Lower lobe of right lung (tissue), 2 donors: ENCODE results near the gene CORO7. TPM values are rescaled to one million over a fixed set of nuclear protein-coding genes. Genes with fewer than 3 reads are reported as not detected.

Experiments used
- ATAC-seq, 2 donors: fragments of 200-7000 bp; cut with Tn5 transposase; one replicate each; pipeline ENCODE4 v1.9.1; 2020 to 2022; ENCODE audit warnings: mild to moderate bottlenecking in 2 of 2, moderate library complexity in 2 of 2
- DNase-seq: peaks from one replicate; pipeline ENCODE4 v3.0.0-alpha.2; 2020
- H3K27ac ChIP-seq: fragments of 200-600 bp; one replicate; pipeline ENCODE4 v1.8.0; 2022
- H3K27me3 ChIP-seq: fragments of 200-600 bp; one replicate; pipeline ENCODE4 v1.8.0; 2022; ENCODE audit warnings: low read depth
- H3K36me3 ChIP-seq: fragments of 200-600 bp; one replicate; pipeline ENCODE4 v1.8.0; 2022; ENCODE audit warnings: mild to moderate bottlenecking
- H3K4me1 ChIP-seq: fragments of 200-600 bp; one replicate; pipeline ENCODE4 v1.8.0; 2022
- H3K4me3 ChIP-seq: fragments of 200-600 bp; one replicate; pipeline ENCODE4 v1.8.0; 2022; ENCODE audit warnings: mild to moderate bottlenecking
- H3K9me3 ChIP-seq: fragments of 200-600 bp; one replicate; pipeline ENCODE4 v1.8.0; 2022
- intact Hi-C: fragments of 100-400 bp; cut with DNase I; formaldehyde crosslinking; loops from one replicate; pipeline ENCODE4 v1.11.0; 2022
- total RNA-seq: library from RNA; stranded (reverse); fragmentation: NEBNext Ultra II Directional; extraction: Animal tissue kit (Norgen Biotek cat#: 25700); gene quantifications from one replicate; pipeline ENCODE4 v1.2.1, GENCODE V29; 2021
- TF ChIP-seq, protein P1 (sequence below): fragments of 200-600 bp; IDR thresholded peaks from one replicate; pipeline ENCODE4 v1.8.0; 2022; ENCODE audit warnings: antibody characterized with exemption, mild to moderate bottlenecking
- donor health status: DM: no; HTN: yes; CAD: no; lungs with severe emphysema.

CORO7 gene
- total RNA-seq, 1 donor from 2014 or later, result 58.5 TPM

GRCh38 chr16:4433914-4434787 is 17.8 kb upstream of the CORO7 start:
- no peaks in the 10 kb centered on the region for H3K27me3 ChIP-seq
- peaks cover 69% of the 10 kb centered on the region for H3K36me3 ChIP-seq
- H3K4me1 ChIP-seq, result no peaks in the 10 kb centered on the region
- TF ChIP-seq, protein P1, sequence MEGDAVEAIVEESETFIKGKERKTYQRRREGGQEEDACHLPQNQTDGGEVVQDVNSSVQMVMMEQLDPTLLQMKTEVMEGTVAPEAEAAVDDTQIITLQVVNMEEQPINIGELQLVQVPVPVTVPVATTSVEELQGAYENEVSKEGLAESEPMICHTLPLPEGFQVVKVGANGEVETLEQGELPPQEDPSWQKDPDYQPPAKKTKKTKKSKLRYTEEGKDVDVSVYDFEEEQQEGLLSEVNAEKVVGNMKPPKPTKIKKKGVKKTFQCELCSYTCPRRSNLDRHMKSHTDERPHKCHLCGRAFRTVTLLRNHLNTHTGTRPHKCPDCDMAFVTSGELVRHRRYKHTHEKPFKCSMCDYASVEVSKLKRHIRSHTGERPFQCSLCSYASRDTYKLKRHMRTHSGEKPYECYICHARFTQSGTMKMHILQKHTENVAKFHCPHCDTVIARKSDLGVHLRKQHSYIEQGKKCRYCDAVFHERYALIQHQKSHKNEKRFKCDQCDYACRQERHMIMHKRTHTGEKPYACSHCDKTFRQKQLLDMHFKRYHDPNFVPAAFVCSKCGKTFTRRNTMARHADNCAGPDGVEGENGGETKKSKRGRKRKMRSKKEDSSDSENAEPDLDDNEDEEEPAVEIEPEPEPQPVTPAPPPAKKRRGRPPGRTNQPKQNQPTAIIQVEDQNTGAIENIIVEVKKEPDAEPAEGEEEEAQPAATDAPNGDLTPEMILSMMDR, result no peak
- intact Hi-C loops, result no loop called here
- DNase-seq (no peak), ATAC-seq (no peak)
- no peak overlapping the region for H3K27ac ChIP-seq
- no peaks in the 10 kb centered on the region for H3K9me3 ChIP-seq
- H3K4me3 ChIP-seq, result no peak overlapping the region

- Histone ChIP-seq H3K27me3 (no peaks in the 10 kb centered on the region), H3K4me3 (no peak overlapping the region), H3K9me3 (no peaks in the 10 kb centered on the region), H3K36me3 (peaks cover 60% of the 10 kb centered on the region), H3K27ac (no peak overlapping the region), H3K4me1 (no peaks in the 10 kb centered on the region)
- ATAC-seq (no peak), DNase-seq (no peak)
- TF ChIP-seq, protein P1, result no peak
- intact Hi-C loops, result no loop called here
Measured at GRCh38 chr16:4433228-4433627, 16.8 kb upstream of the CORO7 start.

DNA sequence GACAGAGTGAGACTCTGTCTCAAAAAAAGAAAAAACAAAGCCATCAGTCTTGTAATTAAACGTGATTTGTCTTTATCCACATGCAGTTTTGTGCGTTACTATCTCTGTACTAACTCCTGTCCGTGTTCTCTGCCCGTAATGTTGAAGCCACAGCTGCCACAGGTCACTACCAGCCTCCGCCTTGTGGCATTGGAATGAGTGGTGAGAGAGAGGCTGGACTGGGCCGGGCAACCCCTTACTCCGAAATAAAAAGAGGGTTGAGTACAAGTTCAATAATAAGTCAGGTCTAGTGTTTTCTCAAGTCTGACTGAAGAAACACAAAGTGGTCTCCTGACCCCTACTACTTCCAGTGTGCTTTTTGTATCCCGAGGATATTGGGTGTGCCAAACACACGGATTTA is 14.6 kb upstream of the CORO7 start:
- Histone ChIP-seq H3K9me3 (no peaks in the 10 kb centered on the region), H3K4me3 (no peak overlapping the region), H3K27me3 (no peaks in the 10 kb centered on the region), H3K27ac (no peak overlapping the region), H3K36me3 (peaks cover 38% of the 10 kb centered on the region), H3K4me1 (peaks cover 9% of the 10 kb centered on the region)
- TF ChIP-seq, protein P1, result no peak
- intact Hi-C loops, result no loop called here
- no peak for DNase-seq
- no peak for ATAC-seq

GRCh38 chr16:4428500-4428899 is 12.1 kb upstream of the CORO7 start:
- Histone ChIP-seq H3K4me1 (peaks cover 15% of the 10 kb centered on the region), H3K9me3 (no peaks in the 10 kb centered on the region), H3K27ac (no peak overlapping the region), H3K27me3 (no peaks in the 10 kb centered on the region), H3K4me3 (no peak overlapping the region), H3K36me3 (peaks cover 15% of the 10 kb centered on the region)
- TF ChIP-seq, protein P1, result no peak
- DNase-seq (no peak), ATAC-seq (no peak)
- intact Hi-C loops, result no loop called here

- Histone ChIP-seq H3K27ac (no peak overlapping the region), H3K27me3 (no peaks in the 10 kb centered on the region), H3K36me3 (peaks cover 12% of the 10 kb centered on the region), H3K4me3 (peak overlapping the region; percentile 95), H3K9me3 (no peaks in the 10 kb centered on the region), H3K4me1 (peaks cover 15% of the 10 kb centered on the region)
- ATAC-seq, result no peak
- TF ChIP-seq, protein P1, result no peak
- DNase-seq, result no peak
- intact Hi-C loops, result no loop called here
Measured at GRCh38 chr16:4426722-4427372, 10.5 kb upstream of the CORO7 start.
